GM18499 (cell line): ENCODE data around the gene COLEC12.

Experiments
- ATAC-seq: cut with Tn5 transposase; IDR thresholded peaks from one replicate; pipeline ENCODE4 v1.9.1; 2021; ENCODE audit warnings: moderate number of reproducible peaks; ENCODE audit not compliant: insufficient read depth, unreplicated experiment

COLEC12 gene

GRCh38 chr18:449374-449773 is 51.1 kb downstream of the COLEC12 start:
- no peak for ATAC-seq

- ATAC-seq = no peak
Observed at GRCh38 chr18:448116-448790, 52.2 kb downstream of the COLEC12 start.

DNA sequence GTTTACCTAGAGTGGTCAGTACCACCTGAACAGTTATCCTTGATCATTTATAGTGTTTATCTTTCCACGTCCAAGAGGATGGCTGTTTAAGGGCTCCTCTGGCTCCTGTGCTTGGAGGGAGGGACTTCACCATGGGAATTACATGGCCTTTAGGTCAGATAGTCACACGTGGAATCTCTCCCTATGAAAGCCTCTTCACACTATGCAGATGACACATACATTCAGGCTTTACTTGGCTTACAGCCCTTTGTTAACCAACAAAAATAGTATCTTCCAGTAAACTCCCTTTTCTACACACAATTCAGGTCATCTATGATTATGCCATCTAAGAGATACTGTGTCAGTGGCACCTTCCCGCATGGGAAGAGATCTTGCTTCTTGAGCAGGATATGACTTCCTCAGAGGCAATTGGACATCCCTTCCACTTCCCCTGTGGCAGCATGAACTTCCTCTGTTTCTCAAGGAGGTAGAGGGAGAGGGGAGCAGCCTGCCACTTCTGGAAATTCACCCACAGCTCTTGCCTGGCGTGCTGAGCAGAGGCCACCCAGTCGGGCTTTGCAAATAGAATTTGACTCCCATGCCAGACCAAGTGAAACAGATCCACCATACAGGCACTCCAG is 53.5 kb downstream of the COLEC12 start:
- ATAC-seq = no peak

- ATAC-seq = no peak
Observed at GRCh38 chr18:445055-445454, 55.4 kb downstream of the COLEC12 start.

- no peak for ATAC-seq
Observed at GRCh38 chr18:438571-438970, 61.9 kb downstream of the COLEC12 start.

DNA sequence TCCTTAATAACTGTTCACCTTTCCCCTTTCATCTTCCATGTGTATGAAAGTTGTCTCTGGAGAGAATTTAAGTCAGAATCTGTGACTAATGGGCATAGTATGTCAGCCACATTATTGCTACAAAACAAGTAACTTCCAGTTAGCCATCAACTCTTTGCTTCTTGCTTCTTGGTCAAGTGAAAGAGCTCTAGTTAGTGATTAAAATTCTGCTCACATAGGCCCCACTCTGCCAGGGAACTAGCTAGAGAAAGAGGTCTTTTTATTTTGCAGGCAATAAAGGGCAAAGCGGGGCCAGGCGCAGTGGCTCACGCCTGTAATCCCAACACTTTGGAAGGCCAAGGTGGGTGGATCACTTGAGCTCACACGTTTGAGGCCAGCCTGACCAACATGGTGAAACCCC is 64.6 kb downstream of the COLEC12 start:
- ATAC-seq = no peak

GRCh38 chr18:434410-434809 is 66.1 kb downstream of the COLEC12 start:
- no peak for ATAC-seq

DNA sequence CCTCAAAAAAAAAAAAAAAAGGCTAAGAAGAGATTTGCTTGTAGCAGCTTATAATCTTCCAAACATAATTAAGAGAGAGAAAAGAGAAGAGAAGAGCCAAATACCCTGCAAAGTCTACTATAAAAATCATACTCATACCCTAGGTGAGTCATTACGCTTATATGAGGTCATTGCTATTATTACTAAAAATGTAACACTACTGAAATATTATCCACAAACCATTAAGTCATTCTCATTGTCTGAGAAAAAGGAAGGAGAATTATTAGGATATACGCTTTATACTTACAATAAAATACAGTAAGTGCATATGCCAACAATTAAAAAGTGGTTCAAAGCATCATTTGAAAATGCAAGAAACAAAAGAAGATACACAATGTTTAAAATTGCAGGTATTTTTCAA is 66.5 kb downstream of the COLEC12 start:
- ATAC-seq = no peak

- no peak for ATAC-seq
Observed at GRCh38 chr18:433298-433697, 67.2 kb downstream of the COLEC12 start.

DNA sequence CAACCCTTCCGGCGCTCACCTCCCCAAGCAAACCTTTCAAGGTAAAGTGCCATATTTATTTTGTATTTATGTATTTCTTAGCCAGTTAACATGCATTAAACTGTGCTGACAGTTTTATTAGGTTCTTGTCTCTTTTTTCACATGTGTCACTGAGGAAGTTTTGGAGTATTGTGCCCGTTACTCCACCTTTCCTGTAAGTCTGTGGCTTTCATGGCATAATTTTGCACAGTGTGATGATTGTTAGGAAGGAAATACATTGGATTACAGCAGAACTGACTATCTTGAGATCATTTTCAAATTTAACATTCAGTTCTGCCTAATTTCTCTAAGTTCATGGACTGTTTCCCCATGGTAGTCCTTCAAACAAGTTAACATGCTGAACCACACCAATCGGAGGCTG is 67.7 kb downstream of the COLEC12 start:
- ATAC-seq = no peak

- no peak for ATAC-seq
Observed at GRCh38 chr18:429030-429429, 71.5 kb downstream of the COLEC12 start.

- ATAC-seq = no peak
Observed at GRCh38 chr18:427005-427404, 73.5 kb downstream of the COLEC12 start.

DNA sequence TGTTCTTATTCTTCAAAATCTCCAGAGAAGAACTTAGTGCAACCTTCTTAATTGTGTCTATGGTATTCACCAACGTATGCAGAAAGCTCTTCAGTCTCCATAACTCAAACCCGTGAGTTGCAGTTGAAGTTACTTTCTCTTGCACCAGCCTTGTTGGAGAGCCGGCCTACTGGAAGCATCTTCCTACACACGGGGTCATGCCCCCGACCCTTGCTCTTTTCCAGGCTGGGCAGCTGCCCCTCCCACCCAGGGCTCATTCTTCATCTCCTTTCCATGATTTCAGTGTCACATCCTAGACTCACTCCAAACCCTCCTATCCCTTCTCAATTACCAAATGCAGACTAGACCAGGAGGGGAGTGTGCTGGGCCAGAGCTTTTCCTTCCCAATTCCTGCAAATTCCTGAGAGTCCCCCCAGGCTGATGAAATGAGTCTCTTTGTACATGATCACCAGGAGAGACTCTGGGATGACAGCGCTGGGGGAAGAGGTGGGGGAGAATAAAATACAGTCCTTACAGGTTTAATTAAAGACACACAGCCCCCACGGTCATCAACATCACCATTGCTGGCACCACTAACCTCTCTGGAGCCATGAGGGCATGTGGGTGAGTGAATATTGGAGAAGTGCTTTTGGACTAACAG is 75.3 kb downstream of the COLEC12 start:
- ATAC-seq = no peak

DNA sequence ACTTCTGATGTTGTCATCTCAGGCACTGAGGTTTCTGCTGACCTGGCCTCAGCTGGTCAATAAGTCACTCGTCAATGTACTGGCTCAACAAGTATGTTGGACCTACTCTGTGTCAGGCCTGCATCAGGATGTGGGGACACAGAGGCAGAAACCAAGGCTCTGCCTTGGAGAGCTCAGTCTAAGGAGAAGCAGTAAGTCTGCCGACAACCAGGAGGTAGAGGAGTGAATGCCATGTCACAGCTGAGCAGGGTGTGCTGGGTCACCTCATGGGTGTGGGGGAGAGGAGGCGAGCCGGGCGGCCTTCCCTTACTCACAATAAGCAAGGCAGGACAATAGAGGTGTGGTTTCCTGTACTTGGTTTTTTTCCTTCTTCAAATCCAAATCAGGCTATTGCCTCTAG is 75.8 kb downstream of the COLEC12 start:
- no peak for ATAC-seq

GRCh38 chr18:424071-424661 is 76.3 kb downstream of the COLEC12 start:
- ATAC-seq = no peak

DNA sequence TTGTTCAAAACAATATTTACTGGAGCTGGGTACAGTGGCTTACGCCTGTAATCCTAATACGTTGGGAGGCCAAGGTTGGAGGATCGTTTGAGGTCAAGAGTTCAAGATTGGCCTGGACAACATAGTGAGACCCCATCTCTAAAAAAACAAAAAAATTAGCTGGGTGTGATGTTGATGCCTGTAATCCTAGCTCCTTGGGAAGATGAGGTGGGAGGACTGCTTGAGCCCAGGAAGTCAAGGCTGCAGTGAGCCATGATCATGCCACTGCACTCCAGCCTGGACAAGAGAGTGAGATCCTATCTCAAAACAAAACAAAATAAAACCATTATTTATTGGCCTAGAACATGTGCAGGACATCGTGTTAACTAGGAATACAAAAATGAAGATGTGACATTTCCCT is 77.5 kb downstream of the COLEC12 start:
- ATAC-seq = no peak

DNA sequence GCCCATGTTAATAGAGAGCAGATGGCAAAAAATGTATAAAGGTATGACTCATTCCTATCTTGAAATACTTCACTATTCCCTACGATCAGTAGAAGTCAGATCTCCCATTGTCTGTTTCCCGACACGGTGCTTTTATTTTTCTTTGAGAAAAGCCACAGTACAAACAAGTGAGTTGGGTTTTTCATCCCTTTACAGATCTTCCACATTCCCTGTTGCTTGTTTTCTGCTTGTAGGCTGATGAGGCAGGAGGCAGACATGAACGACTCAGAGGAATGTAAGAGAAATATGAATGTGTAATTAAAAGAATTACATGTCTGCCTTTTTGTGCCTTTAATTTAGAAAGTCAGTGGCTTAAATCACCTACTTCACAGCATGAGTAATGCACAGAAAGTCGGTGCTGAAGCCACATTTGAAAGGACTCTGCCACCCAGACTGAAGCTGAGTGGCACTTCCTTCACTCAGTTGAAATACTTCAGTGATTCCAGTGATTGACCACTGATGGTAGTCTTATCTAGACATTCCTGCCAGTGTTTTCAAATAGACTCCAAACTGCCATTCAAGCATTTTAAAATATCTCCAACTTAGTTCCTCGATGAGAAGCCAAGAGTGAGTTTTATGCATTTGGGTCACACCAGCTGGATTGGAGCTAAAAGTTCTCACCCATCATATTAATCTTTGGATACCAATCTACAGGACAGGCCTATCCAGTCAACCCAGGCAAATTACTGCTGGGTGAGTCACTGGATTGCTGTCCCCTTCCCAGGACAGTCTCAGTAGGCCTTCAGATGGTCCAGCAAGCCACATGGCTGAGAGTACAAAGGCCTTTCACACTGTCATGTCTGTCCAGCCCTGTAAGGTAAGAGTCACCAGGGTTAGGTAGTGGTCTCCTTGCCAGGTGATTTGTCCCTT is 79.0 kb downstream of the COLEC12 start:
- no peak for ATAC-seq

GRCh38 chr18:420661-421246 is 79.7 kb downstream of the COLEC12 start:
- no peak for ATAC-seq

GRCh38 chr18:419541-420175 is 80.8 kb downstream of the COLEC12 start:
- ATAC-seq = no peak

DNA sequence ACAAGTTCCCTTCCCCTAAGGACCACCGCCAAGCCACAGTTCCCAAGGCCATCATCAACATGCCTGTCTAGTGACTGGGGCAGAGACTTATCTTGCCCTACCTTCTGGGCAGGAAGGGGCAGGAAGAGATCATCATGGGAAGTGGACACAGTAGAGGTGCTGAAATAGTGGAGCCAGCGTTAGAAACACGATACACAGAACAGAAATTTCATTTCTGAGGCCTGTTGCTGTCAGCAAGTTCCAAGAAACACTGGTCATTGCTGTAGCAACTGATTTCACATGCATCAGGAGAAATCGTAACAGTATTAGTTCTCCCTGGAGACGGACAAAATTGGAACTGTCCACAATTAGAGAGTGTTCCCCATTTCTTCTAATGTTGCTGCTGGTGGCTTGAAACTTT is 83.0 kb downstream of the COLEC12 start:
- no peak for ATAC-seq
